ENCODE results near the gene ADGRG3.

GRCh38 chr16:57682809-57683635 is 14.9 kb downstream of the ADGRG3 start:
- no peak for TF ChIP-seq CTCF (IDR thresholded peaks at IDR 0.05; ENCODE audit: low read depth, low read length, poor library complexity, severe bottlenecking)
- TF ChIP-seq EZH2phosphoT487 (IDR thresholded peaks at IDR 0.05; ENCODE audit: borderline replicate concordance, low read length): no peak

All from DOHH2 (cell line).